K562 (cell line): Measurements from ENCODE around the gene FAM161A. TPM values are rescaled to one million over a fixed set of nuclear protein-coding genes. Genes with fewer than 3 reads are reported as not detected.

Experiments
- ATAC-seq: fragments of 200-7000 bp; cut with Tn5 transposase; 3 replicates; pipeline ENCODE4 v1.9.1; 2020; ENCODE audit warnings: moderate library complexity
- BruUV-seq: library from RNA; stranded (reverse); fragments of 400-500 nt; replicated peaks from 2 replicates; lab custom pipeline; 2021; lab: Mats Ljungman, UMichigan
- CTCF ChIA-PET: fragments of 300-600 bp; formaldehyde crosslinking; extraction: SDS; loops from one replicate; lab custom pipeline; 2021; ENCODE audit warnings: low intra/inter-chr PET ratio; lab: Yijun Ruan, JAX
- POLR2A ChIA-PET: fragments of 300-600, 350-650 bp; sonication (Branson Sonifier 250); formaldehyde crosslinking; extraction: SDS; loops from one replicate; lab custom pipeline; 2021; ENCODE audit warnings: antibody characterized with exemption, inconsistent platforms; lab: Yijun Ruan, JAX
- DNase-seq, 4 experiments: peaks; one replicate each; pipeline versions ENCODE4 v3.0.0 to v3.0.0-alpha.2; 2011 to 2018; ENCODE audit warnings: low spot score in 3 of 4, mixed read lengths in 3 of 4; ENCODE audit errors: extremely low read depth in 1 of 4
- FAIRE-seq: peaks from 2 replicates; lab custom pipeline; 2011; peaks lifted over from hg19 to GRCh38; lab: Jason Lieb, UNC
- H2AFZ ChIP-seq: 2 replicates; pipeline ENCODE4 v1.6.0; 2011; ENCODE audit warnings: low read depth, low read length, control low read depth, inconsistent platforms
- H3K27ac ChIP-seq: fragments of 200-600 bp; 3 replicates; pipeline ENCODE4 v1.8.0; 2011; ENCODE audit warnings: low read depth, mild to moderate bottlenecking, control low read depth, inconsistent platforms, low read length, moderate library complexity, mixed read lengths; ENCODE audit errors: extremely low read depth
- H3K27me3 ChIP-seq, 2 experiments: fragments of 300-600 bp in 1 of 2; 2 replicates in 1 of 2; 3 replicates in 1 of 2; pipeline versions ENCODE4 v1.6.0 to v1.8.0; 2011; ENCODE audit warnings: inconsistent platforms in 2 of 2, low read length in 2 of 2, mild to moderate bottlenecking in 1 of 2, mixed read lengths in 1 of 2, moderate library complexity in 1 of 2; ENCODE audit not compliant: control insufficient read depth in 2 of 2, insufficient read depth in 2 of 2
- H3K36me3 ChIP-seq: fragments of 300-600 bp; 3 replicates; pipeline ENCODE4 v1.8.0; 2011; ENCODE audit warnings: mild to moderate bottlenecking, low read length, inconsistent platforms; ENCODE audit not compliant: control insufficient read depth, insufficient read depth
- H3K4me1 ChIP-seq, 2 experiments: fragments of 200-600 bp in 1 of 2; replicated peaks in 1 of 2; 2 replicates in 1 of 2; 3 replicates in 1 of 2; pipeline versions ENCODE4 v1.5.1 to v1.8.0; 2011; ENCODE audit warnings: inconsistent platforms in 2 of 2, low read length in 2 of 2, mild to moderate bottlenecking in 1 of 2, mixed read lengths in 1 of 2, moderate library complexity in 1 of 2; ENCODE audit not compliant: control insufficient read depth in 2 of 2, insufficient read depth in 2 of 2
- H3K4me2 ChIP-seq: 2 replicates; pipeline ENCODE4 v1.6.1; 2011; ENCODE audit warnings: low read length, control low read depth, inconsistent platforms, mixed read lengths; ENCODE audit not compliant: insufficient read depth
- H3K4me3 ChIP-seq: fragments of 200-600 bp; sonication (generic), shearing (Covaris generic); 2 replicates; pipeline ENCODE4 v1.5.1; 2016; ENCODE audit warnings: control low read depth, inconsistent platforms
- H3K79me2 ChIP-seq: fragments of 200-600 bp; 3 replicates; pipeline ENCODE4 v1.8.0; 2011; ENCODE audit warnings: low read length, inconsistent platforms; ENCODE audit not compliant: control insufficient read depth, insufficient read depth
- H3K9ac ChIP-seq, 2 experiments: 2 replicates each; pipeline versions ENCODE4 v1.6.0 to v1.6.1; 2011; ENCODE audit warnings: low read depth in 2 of 2, low read length in 2 of 2, control low read depth in 1 of 2, inconsistent platforms in 1 of 2, mild to moderate bottlenecking in 1 of 2, mixed read lengths in 1 of 2; ENCODE audit not compliant: insufficient read depth in 1 of 2
- H3K9me1 ChIP-seq: one replicate; pipeline ENCODE4 v1.6.0; 2011; ENCODE audit warnings: inconsistent platforms, mild to moderate bottlenecking, low read length, moderate library complexity; ENCODE audit not compliant: control insufficient read depth, insufficient read depth
- H3K9me3 ChIP-seq: replicated peaks from 2 replicates; pipeline ENCODE4 v1.5.1; 2011; ENCODE audit warnings: low read depth, low read length, inconsistent platforms; ENCODE audit not compliant: control insufficient read depth, insufficient read depth
- H4K20me1 ChIP-seq: replicated peaks from 2 replicates; pipeline ENCODE4 v1.6.1; 2011; ENCODE audit warnings: low read length, inconsistent platforms, mixed read lengths; ENCODE audit not compliant: control insufficient read depth, insufficient read depth
- CC2D1A ChIP-seq: fragments of 450-650 bp; IDR thresholded peaks from 2 replicates; pipeline ENCODE4 v1.6.1; 2017; ENCODE audit warnings: mild to moderate bottlenecking
- SAP30 ChIP-seq: fragments of 200-600 bp; sonication (generic); IDR thresholded peaks from 2 replicates; pipeline ENCODE4 v1.6.1; 2012; ENCODE audit warnings: borderline replicate concordance, low read depth, mild to moderate bottlenecking, moderate library complexity, low read length, control low read depth, inconsistent platforms; ENCODE audit not compliant: insufficient read depth, poor library complexity, severe bottlenecking
- SREBF1 ChIP-seq: fragments of 150-350 bp; IDR thresholded peaks from 2 replicates; pipeline ENCODE4 v1.6.1; 2014; ENCODE audit warnings: antibody characterized with exemption, low read depth, low read length, borderline replicate concordance
- ZNF124 ChIP-seq: sonication (generic); formaldehyde crosslinking; IDR thresholded peaks from 2 replicates; pipeline ENCODE4 v1.8.1; 2022; ENCODE audit warnings: missing genetic modification reagents
- WGBS: fragments of 100-300 bp; shearing (Covaris generic); methylation state at CpG from one replicate; pipeline ENCODE4 v1.1.6; 2016; ENCODE audit warnings: low coverage, mixed read lengths; ENCODE audit not compliant: insufficient coverage; ENCODE audit errors: missing lambda C conversion rate; 5-methylcytosine and 5-hydroxymethylcytosine counted together
- in situ Hi-C: fragments of 300-500 bp; cut with MboI; formaldehyde crosslinking; loops from 4 replicates; pipeline ENCODE4 v1.15.0; 2018; ENCODE audit warnings: inconsistent platforms, mixed read lengths
- intact Hi-C: fragments of 100-400 bp; cut with micrococcal nuclease; formaldehyde crosslinking; loops from 2 replicates; pipeline ENCODE4 v1.14.2; 2022
- polyA plus RNA-seq, 8 experiments: library from polyadenylated mRNA; depleted of rRNA in 4 of 8; stranded (reverse) in 5 of 8; unstranded in 3 of 8; fragments of >200 nt; fragmentation: Nextera tagmentation in 2 of 8; fragmentation: Illumina TruSeq in 1 of 8; extraction: Ambion mirVana in 2 of 8; extraction: Trizol in 1 of 8; gene quantifications; 2 replicates each; pipeline versions ENCODE4 v1.2.1 to v1.2.3, GENCODE V29; 2011 to 2014; ENCODE audit warnings: inconsistent platforms in 1 of 8, missing spikeins in 1 of 8
- total RNA-seq, 7 experiments: library from RNA; depleted of rRNA in 6 of 7; stranded (reverse); fragments of >200 nt in 6 of 7; fragmentation: Illumina TruSeq in 2 of 7; extraction: Trizol in 2 of 7; gene quantifications; 2 replicates each; pipeline versions ENCODE4 v1.2.1 to v1.2.3, GENCODE V29; 2011 to 2021; ENCODE audit warnings: low replicate concordance in 1 of 7
- TF ChIP-seq, protein P1 (sequence below): fragments of 450-650 bp; formaldehyde crosslinking; IDR thresholded peaks from 2 replicates; pipeline ENCODE4 v1.4.0; 2022; ENCODE audit warnings: missing genetic modification characterization

FAM161A gene
- total and polyA plus RNA-seq, 9 of the 15 experiments (the other 6 are each of a cell fraction or from before 2014, with no cell fraction given) = 0.27 to 1.4 (median 0.80) TPM

DNA sequence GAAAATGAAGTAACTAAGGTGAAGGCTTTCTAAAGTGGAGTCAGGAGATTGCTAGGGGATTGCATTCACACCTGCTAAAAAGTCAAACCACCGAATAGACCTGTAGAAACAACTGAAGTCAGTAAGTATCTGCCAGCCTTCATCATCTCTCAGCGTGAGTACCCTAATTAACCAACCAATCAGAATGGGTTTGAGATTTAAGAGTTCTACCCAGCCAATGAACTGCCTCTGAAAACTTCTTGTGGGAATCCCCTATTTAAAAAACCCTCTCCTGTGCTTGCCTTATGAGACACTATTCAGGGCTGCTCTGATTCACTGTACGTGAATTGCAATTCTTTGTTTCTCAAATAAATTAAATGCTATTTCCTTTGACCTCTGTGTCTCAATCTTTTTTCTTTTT, 3.4 kb upstream of the FAM161A start:
- ChIA-PET CTCF (no interaction called here), POLR2A (no interaction called here)
- no peak overlapping the region for H2AFZ ChIP-seq
- peaks cover 0 to 14% of the 10 kb centered on the region in 2 experiments; a peak in 4 of 5 replicates for H3K4me1 ChIP-seq
- TF ChIP-seq SAP30 (no peak), ZNF124 (no peak), CC2D1A (no peak), SREBF1 (no peak)
- TF ChIP-seq, protein P1, sequence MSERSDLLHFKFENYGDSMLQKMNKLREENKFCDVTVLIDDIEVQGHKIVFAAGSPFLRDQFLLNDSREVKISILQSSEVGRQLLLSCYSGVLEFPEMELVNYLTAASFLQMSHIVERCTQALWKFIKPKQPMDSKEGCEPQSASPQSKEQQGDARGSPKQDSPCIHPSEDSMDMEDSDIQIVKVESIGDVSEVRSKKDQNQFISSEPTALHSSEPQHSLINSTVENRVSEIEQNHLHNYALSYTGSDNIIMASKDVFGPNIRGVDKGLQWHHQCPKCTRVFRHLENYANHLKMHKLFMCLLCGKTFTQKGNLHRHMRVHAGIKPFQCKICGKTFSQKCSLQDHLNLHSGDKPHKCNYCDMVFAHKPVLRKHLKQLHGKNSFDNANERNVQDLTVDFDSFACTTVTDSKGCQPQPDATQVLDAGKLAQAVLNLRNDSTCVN (CRISPR knock-in tag) = no peak
- no peak overlapping the region for H3K4me3 ChIP-seq
- in situ Hi-C loops (no loop called here), intact Hi-C loops (no loop called here)
- H3K9ac ChIP-seq = no peak overlapping the region
- H3K9me1 ChIP-seq = peaks cover 4% of the 10 kb centered on the region
- DNase-seq (no peak), FAIRE-seq (no peak), ATAC-seq (no peak)
- H3K27ac ChIP-seq = no peak overlapping the region
- H4K20me1 ChIP-seq = no peaks in the 10 kb centered on the region
- no peaks in the 10 kb centered on the region for H3K9me3 ChIP-seq
- BruUV-seq = no TSS peak
- no peaks in the 10 kb centered on the region for H3K79me2 ChIP-seq
- 12% methylated on average over 3 of the region's 3 CpGs for WGBS
- peaks cover 0 to 5% of the 10 kb centered on the region in 2 experiments; a peak in 3 of 5 replicates for H3K27me3 ChIP-seq
- H3K36me3 ChIP-seq = no peaks in the 10 kb centered on the region
- H3K4me2 ChIP-seq = no peak overlapping the region
